ENCODE data around the gene KRTAP10-5.
"Not testable (repeated sequence)": the region's sequence is repeated elsewhere in the genome, so short reads cannot be mapped to it uniquely, and the experiment has no call there.

The KRTAP10-5 gene

DNA sequence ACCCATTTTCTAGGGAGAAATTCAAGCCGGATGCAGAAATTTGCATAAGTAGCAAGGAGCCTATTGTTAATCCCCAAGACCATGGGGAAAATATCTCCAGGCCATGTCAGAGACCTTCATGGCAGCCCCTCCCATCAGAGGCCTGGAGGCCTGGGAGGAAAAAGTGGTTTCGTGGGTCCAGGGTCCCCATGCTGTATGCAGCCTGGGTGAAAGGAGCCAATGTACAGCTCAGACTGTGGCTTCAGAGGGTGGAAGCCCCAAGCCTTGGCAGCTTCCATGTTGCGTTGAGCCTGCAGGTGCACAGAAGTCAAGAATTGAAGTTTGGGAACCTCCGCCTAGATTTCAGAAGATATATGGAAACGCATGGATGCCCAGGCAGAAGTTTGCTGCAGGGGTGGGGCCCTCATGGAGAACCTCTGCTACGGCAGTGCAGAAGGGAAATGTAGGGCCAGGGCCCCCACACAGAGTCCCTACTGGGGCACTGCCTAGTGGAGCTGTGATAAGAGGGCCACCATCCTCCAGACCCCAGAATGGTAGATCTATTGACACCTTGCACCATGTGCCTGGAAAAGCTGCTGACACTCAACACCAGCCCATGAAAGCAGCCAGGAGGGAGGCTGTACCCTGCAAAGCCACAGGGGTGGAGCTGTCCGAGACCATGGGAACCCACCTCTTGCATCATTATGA, 29.9 kb upstream of the KRTAP10-5 start:
- DNase-seq (ENCODE audit: low spot score), result not testable (repeated sequence)

DNA sequence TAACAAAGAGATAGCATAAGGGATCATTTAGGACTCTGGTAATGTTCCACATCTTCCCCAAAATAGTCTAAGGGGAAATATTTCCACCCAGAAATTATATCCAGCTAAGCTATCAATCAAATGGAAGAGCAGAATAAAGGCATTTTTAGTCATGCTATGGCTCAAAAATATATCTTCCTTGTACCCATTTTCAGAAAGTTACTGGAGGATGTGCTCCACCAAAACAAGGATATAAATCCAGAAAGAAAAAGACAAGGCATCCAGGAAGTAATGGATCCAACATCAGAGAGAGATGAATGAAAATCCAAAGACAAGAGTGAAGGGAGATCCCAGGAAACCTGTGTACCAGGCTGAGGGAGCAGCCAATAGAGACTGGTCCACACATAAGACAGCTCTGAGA, 28.8 kb upstream of the KRTAP10-5 start:
- no peak for DNase-seq (ENCODE audit: low spot score)

DNA sequence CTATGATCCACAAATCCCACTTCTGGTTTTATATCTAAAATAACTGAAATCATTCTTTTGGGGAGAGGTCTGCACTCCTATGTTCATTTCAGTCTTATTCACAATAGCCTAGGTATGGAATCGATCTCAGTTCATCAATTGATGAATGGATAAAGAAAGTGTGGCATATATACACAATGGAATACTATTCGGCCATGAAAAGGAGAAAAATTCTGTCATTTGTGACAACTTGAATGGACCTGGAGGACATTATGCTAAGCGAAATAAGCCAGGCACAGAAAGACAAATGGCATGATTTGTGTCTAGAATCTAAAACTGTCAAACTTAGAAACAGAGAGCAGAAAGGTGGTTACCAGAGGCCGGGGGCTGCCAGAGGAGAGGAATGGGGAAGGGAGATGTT, 26.1 kb upstream of the KRTAP10-5 start:
- no peak for DNase-seq (ENCODE audit: low spot score)

DNA sequence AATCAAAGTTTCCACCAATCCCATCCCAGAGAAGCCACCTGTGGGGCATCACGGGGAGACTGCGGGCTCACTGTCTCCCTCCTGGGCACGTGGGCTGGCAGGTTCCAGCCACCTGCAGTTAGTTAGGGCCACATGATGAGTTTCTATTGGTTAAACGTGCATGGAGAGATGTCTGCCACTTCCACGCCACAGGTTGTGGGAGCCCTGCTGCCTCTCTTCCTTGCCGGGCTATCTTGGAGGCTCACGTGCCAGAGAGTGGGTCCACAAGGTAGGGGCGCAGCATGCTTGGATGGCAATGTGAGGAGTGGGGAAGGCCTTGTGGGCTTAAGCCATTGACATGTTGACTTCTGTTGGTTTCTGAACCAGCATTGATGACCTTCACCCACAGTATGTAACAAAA, 23.5 kb upstream of the KRTAP10-5 start:
- no peak for DNase-seq (ENCODE audit: low spot score)

DNA sequence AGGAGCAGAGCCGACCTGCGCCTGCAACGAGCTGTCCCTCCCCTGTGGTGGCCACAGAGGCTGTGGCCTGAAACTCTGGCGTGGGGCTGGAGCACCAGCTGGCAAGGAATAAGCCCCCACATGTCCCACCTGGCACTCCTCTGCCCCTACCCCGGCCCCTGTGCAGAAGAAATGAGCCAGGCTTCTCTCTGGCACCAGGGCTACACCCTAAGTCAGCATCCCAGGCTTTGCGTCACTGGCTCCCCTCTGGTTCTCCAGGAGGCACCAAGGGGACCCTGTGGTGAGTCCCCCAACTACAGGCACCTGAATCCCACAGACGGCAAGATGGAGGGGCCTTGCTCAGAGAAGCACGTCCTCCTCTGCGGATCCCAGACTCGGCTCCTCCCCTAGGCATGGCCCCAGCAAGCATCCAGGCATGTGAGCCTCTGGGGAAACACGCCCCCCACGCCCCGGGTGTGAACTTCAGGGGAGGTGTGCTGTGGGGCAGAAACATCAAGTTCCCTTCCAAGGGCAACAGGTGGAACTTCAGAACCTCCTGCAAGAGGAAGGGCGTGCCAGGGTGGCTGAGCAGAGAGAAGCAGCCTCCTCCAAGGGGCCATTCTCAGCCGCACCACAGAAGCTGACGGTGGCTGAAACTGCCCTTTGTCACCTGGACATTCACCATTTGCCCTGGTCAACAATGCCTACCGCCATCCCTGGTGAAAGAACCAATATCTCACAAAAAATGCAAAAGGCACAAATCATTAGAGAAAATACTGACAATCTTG, 22.9 kb upstream of the KRTAP10-5 start:
- no peak for DNase-seq (ENCODE audit: low spot score)

DNA sequence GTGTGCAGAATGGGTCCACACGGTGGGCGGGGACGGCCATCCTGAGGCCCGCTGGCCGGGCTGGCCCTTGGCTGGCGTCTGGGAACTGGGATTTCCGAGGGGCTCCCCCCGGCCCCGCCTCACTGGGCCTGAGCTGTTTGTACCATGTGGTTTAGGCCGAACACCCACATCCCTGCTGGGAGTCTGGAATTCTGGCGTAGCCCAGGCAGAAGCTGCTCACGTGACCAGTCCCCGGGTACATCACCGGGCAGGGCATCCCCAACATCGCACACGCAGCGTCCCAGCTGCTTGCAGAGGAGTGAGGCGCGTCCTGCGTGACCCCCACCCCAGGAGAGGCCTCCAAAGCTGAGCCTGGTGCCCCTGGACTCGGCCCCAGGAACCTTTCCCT, 22.1 kb upstream of the KRTAP10-5 start:
- DNase-seq (ENCODE audit: low spot score), result no peak

DNA sequence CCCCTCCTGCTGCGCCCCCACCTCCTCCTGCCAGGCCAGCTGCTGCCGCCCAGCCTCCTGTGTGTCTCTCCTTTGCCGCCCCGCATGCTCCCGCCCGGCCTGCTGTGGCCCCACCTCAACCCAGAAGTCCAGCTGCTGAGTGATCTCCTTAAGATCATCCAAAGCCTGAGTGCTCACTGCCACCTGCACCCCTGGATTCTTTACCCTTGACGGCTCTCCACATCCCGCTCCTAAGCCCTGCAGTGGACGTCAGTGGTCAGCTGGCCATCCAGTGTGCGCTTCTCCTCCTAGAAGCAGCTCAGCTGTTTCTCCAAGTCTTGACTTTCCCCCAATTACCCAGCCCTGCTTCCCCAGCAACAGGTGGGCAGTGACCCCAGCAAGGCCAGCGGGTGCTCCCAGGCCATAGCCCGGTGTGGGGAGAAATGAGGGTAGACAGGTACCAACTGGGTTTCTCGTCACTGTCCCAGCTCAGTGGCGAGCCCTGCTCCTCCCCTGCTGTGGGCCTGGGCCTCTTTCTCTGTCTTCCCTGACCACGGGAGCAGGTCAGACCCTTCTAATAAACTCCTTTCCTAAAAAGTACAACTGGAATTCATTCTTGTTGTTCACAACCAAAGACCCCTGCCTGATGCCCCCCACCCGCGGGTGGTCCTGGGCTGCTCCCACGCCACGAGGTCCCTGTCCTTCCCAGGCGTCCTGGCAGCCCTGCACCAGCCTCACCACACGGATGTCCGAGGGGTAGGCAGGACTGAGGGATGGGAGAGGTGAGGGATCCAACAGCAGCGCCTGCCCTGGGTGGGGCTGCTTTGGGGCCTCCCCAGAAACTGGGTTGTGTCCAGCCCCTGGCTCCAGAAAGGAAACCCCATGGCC, 21.4 kb upstream of the KRTAP10-5 start:
- DNase-seq (ENCODE audit: low spot score), result no peak

DNA sequence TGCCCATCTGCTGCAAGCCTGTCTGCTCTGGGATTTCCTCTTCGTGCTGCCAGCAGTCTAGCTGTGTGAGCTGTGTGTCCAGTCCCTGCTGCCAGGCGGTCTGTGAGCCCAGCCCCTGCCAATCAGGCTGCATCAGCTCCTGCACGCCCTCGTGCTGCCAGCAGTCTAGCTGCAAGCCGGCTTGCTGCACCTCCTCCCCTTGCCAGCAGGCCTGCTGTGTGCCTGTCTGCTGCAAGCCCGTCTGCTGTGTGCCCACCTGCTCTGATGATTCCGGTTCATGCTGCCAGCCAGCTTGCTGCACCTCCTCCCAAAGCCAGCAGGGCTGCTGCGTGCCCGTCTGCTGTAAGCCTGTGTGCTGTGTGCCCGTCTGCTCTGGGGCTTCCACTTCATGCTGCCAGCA, 20.7 kb upstream of the KRTAP10-5 start:
- not testable (repeated sequence) for DNase-seq (ENCODE audit: low spot score)

DNA sequence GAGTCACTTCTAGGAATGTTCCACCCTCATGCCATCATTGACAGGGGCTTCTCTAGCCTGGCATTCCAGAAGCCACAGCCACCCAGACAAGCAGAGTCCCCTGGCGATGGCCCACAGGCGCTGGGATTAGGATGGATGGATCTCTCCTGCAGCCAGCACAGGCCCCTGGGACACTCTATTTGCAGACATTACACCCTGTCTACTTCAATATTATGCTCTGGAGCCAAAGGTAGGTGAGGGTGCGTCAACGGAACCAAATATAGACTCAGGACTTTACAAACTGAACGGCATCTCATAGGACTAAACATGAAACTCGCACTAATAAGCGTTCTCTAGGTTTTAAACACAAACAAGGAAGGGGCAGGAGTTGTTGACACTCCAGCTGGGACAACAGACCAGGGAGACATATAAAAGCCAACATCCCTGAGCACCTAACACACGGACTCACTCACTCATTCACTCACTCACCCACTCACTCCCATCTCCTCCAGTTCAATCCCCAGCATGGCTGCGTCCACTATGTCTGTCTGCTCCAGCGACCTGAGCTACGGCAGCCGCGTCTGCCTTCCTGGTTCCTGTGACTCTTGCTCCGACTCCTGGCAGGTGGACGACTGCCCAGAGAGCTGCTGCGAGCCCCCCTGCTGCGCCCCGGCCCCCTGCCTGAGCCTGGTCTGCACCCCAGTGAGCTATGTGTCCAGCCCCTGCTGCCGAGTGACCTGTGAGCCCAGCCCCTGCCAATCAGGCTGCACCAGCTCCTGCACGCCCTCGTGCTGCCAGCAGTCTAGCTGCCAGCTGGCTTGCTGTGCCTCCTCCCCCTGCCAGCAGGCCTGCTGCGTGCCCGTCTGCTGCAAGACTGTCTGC, 19.9 kb upstream of the KRTAP10-5 start, which contains the start of gene KRTAP10-7:
Gene KRTAP10-7, plus strand, starts transcription at position 480 of the 861 bp plus-strand sequence. Its CDS starts 25 bp downstream, at position 505.
- DNase-seq (ENCODE audit: low spot score), result not testable (repeated sequence)

DNA sequence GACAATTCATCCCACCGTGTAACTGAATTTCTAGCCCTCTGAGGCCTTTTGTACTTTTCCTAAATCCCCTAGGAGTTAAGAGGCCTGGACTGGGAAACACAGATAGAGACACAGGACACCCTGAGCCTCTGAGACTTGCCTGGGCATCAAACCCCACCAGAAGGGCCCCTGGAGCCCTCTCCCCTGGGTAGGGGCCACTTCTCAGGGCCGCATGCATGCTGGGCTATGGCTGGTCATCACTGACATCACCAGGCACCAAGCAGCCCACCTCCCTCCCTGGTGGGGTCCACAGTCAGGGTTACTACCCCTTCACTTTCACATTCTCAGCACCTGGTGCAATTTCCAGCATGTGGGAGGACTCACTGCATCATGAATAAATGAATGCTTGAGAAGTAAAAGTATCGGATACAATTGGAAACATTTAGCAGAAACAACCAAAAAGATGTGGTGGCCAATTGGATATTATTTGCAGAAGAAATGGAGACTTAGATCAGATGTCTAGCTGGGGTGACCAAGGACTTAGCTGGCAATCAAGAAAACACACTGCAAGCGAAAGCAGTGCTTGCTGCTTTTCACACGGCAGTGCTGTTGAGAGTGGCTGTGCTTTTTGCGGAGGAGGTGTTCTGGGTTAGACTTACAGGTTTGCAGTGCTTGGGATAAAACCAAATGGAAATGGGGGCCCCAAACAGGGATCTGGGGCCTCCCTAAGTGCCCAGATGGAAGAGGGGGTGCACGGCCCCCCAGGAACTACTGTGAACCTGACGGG, 19.0 kb upstream of the KRTAP10-5 start:
- no peak for DNase-seq (ENCODE audit: low spot score)

DNA sequence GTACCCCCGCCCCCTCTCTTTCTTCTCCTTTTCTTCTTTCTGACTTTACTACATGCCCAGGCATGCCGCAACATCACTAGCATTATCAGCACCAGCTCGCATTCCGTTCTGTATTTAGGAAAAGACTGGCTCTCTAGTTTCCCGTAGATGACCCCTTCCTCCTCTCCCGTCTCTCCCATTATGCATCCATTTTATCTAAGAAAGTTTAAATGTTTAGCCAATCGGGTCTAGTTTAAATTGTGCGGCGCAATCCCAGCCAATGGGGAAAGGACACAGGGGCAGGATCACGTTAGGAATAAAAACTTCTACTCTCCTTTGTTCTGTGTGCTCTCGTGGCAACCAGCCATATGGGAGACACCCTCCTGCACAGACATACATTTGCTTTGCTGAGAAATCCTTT, 17.7 kb upstream of the KRTAP10-5 start:
- no peak for DNase-seq (ENCODE audit: low spot score)

DNA sequence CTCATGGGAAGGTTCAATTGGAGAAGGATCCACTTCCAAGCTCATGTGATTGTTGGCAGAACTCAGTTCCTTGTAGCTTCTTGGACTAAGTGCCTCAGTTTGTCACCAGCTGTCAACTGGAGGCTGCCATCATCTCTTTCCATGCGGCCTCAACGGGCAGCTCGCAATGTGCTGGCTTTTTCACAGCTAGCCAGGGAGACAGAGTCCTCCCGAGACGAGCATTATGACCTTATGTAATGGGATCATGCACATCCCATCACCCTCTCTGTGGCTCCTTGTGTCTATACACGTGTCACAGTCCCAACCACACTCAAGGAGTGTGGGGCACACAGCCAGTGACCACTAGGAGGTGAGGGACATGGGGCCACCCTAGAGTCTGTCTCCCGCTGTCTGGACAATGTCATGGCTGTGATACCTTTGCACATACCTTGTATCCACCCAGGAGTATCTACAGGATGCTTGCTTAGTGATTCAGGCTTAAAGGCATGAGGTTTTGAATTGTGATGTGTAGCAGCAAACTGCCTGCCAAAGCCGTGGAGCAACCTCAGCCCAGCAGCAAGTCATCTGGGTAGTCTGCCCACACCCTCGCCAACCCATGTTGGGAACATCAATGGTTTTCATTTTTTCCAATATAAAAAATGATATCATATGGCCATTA, 15.8 kb upstream of the KRTAP10-5 start:
- DNase-seq (ENCODE audit: low spot score), result no peak

DNA sequence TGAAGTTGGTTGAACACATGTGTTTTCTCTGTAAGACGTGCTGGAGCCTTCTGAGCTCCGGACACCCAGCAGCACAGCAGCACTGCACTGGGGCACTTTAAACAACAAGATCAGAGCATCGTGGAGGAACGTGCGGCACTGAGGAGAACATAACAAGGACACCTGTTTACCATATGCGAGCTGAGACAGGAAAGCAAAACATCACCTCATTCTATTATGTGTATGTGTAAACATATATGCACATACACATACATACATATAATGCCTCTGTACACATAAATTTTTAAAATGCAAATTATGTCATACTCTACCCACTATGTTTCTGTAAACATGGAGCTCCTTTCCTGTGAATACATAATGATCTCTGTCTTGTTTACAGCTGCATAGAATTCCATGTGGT, 15.1 kb upstream of the KRTAP10-5 start:
- no peak for DNase-seq (ENCODE audit: low spot score)

DNA sequence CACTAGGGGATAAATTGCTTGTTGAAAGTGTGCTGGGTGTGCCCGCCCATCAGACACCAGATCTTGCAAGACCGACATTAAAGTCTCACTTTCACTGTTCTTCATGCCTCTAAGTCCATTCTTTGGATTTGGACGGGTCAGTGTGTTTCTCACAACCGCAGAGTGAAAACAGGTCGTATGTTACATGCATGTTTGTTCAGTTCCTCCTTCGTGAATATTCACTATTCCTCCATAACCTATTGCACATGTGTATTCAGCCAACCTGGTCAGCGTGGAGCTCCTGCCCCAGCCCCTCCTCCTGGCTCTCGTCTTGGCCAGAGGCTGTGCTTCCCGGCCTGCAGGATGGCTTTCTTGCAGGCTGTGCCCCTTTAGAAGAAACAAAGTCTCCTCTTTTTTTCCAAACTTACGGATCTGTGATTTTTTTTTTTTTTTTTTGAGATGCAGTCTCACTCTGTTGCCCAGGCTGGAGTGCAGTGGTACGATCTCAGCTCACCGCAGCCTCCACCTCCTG, 14.1 kb upstream of the KRTAP10-5 start:
- no peak for DNase-seq (ENCODE audit: low spot score)

DNA sequence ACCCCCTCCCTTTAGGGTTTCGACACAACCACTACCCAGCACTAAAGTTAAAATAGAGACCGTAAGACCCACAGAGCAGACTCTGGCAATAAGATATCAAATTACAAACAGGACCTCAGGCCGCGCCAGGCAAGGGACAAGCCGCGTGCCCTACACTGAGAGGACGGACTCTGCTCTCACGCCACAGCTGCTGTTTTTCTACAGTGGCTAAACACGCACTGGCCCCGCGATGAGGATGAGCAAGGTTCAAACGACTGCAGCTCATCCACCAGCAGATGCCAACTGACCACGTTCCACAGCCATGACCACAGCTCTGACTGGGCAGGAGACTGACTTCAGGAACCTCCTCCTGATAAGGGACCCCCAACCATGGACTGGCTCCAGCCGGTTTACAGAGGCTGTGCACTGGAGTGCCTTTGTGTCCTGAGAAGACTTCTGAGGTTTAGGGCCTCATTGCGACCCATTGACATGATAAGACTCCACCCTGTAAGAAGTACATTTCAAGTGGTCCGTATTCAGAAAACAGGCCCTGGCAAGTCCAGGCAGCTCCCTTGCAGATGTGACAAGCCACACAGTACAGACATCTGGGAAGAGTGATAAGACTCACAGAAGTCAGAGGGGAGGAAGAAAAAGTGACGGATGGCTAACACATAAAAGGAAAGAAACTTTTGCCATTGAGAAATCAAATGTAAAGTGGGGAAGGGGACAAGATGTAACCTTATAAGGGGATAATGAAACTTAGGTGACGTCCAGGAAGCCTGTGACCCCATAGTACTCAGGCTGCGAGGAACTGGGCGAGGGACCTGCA, 13.4 kb upstream of the KRTAP10-5 start:
- no peak for DNase-seq (ENCODE audit: low spot score)

DNA sequence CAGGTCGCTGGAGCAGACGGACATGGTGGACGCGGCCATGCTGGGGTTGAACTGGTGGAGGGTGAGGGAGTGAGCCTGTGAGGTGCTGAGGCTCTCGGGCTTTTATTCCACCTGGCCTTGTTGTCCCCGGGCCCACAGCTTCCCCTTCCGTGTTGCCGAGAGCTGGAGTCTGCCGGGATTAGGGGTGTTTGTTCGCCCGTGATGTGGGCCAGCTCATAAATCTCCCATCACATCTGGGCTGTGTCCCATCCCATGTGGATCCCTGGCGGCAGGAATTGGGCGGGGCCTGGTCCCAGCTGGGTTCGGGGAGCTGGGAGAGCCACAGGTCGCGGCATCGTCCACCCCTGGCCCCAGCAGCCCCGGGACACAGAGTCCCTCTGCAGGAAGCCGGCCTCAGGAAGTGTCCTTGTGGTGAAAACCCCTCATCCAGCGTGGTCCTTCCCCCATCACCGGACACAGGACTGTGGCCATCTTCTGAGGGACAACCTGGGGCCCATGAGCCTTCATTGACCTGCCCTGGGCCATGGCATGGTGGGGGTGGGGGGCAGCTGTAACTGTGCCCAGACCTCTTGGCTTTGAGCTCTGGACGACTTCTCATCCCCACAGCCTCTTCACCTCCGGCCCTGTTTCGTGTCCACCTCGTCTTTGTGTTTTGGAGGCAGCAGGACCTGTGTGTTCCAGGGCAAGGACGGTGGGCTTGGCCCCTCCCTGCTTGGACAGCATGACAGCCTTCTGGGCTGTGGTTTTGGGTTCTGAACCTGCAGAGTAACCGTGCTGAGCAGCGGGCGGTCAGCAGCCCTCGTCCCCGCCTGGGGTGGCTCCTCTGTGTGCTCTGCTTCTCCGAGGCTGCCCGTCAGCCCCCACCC, 12.3 kb upstream of the KRTAP10-5 start, which contains the start of gene KRTAP10-6:
Gene KRTAP10-6, minus strand, starts transcription at position 60 of the 866 bp plus-strand sequence. Its CDS starts 21 bp downstream, at position 39.
- DNase-seq (ENCODE audit: low spot score), result no peak

DNA sequence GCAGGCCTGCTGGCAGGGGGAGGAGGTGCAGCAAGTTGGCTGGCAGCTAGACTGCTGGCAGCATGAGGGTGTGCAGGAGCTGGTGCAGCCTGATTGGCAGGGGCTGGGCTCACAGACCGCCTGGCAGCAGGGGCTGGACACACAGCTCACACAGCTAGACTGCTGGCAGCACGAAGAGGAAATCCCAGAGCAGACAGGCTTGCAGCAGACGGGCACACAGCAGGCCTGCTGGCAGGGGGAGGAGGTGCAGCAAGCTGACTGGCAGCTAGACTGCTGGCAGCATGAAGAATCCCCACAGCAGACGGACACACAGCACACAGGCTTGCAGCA, 11.4 kb upstream of the KRTAP10-5 start:
- DNase-seq (ENCODE audit: low spot score), result not testable (repeated sequence)

All from germinal center (tissue), 1 donor.